ENCODE measurements around the gene CRTC1. TPM values are rescaled to one million over a fixed set of nuclear protein-coding genes. Genes with fewer than 3 reads are reported as not detected.

CRTC1 gene
- total RNA-seq, 3 donors from 2014 or later: 11.5 to 15.1 (median 12.5) TPM

DNA sequence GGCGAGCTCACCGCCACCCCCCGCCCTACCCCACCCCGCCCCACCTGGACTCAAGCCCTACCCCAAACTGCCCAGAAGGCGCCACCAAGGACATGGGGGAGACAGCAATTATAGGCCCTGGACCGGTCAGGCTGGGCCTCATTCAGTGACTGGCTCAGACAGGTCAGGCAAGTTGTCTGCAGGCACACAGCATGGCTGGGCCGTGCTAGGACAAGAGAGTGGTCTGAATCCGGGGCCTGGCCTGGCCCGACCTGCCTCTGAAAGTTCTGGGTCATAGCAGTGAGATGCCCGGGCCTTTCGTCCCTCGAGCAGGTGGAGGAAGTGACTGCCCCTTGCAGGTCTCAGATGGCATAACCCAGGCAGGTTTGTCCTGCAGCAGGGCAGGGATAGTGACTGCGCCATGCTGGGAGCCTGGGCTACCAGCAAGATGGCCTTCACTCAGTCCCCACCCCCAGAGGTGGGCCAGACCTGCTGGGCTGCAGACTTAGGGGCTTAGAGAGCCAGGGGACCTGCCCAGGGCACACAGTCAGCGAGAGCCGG, 86.6 kb downstream of the CRTC1 start:
- Histone ChIP-seq H3K9me3 (no peaks in the 10 kb centered on the region), H3K4me3 (no peak overlapping the region), H3K36me3 (ENCODE audit: low read depth) (no peaks in the 10 kb centered on the region), H3K4me1 (ENCODE audit: low read depth) (peaks cover 1% of the 10 kb centered on the region)
- DNase-seq: no peak
- intact Hi-C loops (cut with DNase I, micrococcal nuclease): no loop called here
- TF ChIP-seq, protein P1, sequence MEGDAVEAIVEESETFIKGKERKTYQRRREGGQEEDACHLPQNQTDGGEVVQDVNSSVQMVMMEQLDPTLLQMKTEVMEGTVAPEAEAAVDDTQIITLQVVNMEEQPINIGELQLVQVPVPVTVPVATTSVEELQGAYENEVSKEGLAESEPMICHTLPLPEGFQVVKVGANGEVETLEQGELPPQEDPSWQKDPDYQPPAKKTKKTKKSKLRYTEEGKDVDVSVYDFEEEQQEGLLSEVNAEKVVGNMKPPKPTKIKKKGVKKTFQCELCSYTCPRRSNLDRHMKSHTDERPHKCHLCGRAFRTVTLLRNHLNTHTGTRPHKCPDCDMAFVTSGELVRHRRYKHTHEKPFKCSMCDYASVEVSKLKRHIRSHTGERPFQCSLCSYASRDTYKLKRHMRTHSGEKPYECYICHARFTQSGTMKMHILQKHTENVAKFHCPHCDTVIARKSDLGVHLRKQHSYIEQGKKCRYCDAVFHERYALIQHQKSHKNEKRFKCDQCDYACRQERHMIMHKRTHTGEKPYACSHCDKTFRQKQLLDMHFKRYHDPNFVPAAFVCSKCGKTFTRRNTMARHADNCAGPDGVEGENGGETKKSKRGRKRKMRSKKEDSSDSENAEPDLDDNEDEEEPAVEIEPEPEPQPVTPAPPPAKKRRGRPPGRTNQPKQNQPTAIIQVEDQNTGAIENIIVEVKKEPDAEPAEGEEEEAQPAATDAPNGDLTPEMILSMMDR (IDR thresholded peaks at IDR 0.05): no peak
- ATAC-seq: no peak

- Histone ChIP-seq H3K4me3 (no peak overlapping the region), H3K4me1 (ENCODE audit: low read depth) (no peaks in the 10 kb centered on the region), H3K36me3 (ENCODE audit: low read depth) (no peaks in the 10 kb centered on the region), H3K9me3 (no peaks in the 10 kb centered on the region)
- intact Hi-C loops (cut with DNase I, micrococcal nuclease): no loop called here
- no peak for ATAC-seq
- TF ChIP-seq, protein P1 (IDR thresholded peaks at IDR 0.05): no peak
- no peak for DNase-seq
Measured at GRCh38 chr19:18770663-18771327, 87.3 kb downstream of the CRTC1 start.

GRCh38 chr19:18771328-18772242, 88.1 kb downstream of the CRTC1 start:
- no peak for ATAC-seq

DNA sequence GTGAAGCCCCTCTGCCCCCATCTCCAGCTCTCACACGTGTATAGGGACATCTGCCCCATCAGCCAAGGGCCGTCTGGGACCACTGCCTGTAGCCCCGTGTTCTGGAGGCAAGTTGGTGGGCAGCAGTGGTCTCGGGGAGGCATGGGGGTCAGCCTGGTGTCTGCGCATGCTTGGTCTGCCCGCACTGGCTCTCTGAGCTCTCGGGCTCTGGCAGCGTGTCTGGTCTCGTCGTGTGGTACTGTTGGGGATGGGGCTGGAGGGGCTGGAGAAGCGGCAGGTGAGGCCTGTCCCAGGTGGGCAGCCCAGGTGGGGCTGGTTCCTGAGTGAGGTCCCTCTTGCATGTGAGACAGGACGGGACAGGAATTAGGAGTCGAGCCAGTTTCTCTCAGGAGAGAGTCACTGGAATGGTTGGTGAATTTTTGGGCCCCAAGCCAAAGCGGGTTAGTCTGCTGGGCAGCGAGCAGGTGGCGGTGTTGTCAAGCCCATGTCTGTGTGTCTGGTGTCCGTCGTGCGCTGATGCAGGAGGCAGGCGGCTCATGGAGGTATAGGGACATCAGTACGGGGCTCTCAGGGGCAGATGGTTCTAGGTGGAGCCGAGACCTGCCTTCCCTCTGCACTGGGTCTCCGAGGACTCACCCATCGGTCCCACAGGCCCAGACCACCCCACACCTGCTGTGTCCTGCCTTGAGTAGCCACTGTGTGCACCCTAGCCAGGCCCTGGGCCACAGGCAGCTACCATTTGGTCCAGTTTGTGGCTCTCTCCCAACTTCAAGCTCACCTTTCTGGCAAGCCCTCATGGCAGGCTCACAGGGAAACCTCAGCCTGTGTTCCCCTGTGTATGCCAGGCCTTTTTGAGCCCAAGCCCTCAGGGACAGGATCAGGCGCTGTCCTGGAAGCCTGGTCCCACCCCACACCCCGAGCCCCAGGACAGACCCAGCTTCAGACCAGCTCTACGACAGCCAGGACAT, 89.4 kb downstream of the CRTC1 start:
- H3K4me3 ChIP-seq: no peak overlapping the region
- no peak for ATAC-seq
- no peaks in the 10 kb centered on the region for H3K4me1 ChIP-seq (ENCODE audit: low read depth)
- no peak for DNase-seq
- H3K9me3 ChIP-seq: no peaks in the 10 kb centered on the region
- intact Hi-C loops (cut with DNase I, micrococcal nuclease): no loop called here
- H3K36me3 ChIP-seq (ENCODE audit: low read depth): no peaks in the 10 kb centered on the region
- TF ChIP-seq, protein P1 (IDR thresholded peaks at IDR 0.05): no peak

More at GRCh38 chr19:18771328-18772242, 88.1 kb downstream of the CRTC1 start:
- intact Hi-C loops (cut with DNase I, micrococcal nuclease): no loop called here
- H3K4me3 ChIP-seq: no peak overlapping the region
- H3K4me1 ChIP-seq (ENCODE audit: low read depth): no peaks in the 10 kb centered on the region
- H3K9me3 ChIP-seq: no peaks in the 10 kb centered on the region
- TF ChIP-seq, protein P1 (IDR thresholded peaks at IDR 0.05): no peak
- DNase-seq: no peak
- H3K36me3 ChIP-seq (ENCODE audit: low read depth): no peaks in the 10 kb centered on the region

DNA sequence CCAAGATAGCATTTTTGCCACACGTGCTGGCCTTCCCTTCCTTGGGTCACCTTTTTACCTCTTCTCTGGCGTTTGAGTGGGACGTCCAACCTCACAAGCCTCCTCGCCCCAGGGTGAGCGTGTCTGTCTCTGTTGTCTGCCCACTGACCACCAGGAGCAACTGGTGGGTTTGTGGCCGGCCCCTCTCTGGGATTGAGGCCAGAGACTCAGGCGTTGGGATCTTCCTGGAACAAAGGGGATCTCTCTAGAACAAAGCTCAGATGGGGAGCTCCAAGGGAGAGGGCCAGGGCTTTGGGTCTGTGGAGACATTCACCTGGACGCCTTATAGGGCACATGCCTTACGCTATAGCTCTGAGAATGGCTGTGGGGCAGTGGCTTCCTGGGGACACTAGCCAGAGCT, 90.2 kb downstream of the CRTC1 start:
- no peaks in the 10 kb centered on the region for H3K36me3 ChIP-seq (ENCODE audit: low read depth)

More for the DNA sequence above, 90.2 kb downstream of the CRTC1 start:
- intact Hi-C loops (cut with DNase I, micrococcal nuclease): no loop called here
- Histone ChIP-seq H3K9me3 (no peaks in the 10 kb centered on the region), H3K4me3 (no peak overlapping the region), H3K4me1 (ENCODE audit: low read depth) (no peaks in the 10 kb centered on the region)
- ATAC-seq (no peak), DNase-seq (no peak)
- TF ChIP-seq, protein P1 (IDR thresholded peaks at IDR 0.05): no peak
